Esophagus squamous epithelium (tissue), 4 donors: ENCODE measurements around the gene ASL.
"Not testable (repeated sequence)": the region's sequence is repeated elsewhere in the genome, so short reads cannot be mapped to it uniquely, and the experiment has no call there.

ENCODE experiments used
- CTCF ChIP-seq, 6 experiments: fragments of 450-650 bp in 4 of 6; fragments of 200-600 bp in 2 of 6; sonication (generic) in 2 of 6; IDR thresholded peaks; one replicate each; pipeline ENCODE4 v1.5.1; 2016 to 2019; ENCODE audit warnings: antibody characterized with exemption in 6 of 6, mild to moderate bottlenecking in 4 of 6, moderate library complexity in 4 of 6
- POLR2A ChIP-seq, 4 donors: fragments of 450-650 bp; IDR thresholded peaks; one replicate each; pipeline ENCODE4 v1.6.1; 2017; ENCODE audit warnings: antibody characterized with exemption in 4 of 4, mild to moderate bottlenecking in 4 of 4, moderate library complexity in 3 of 4

GRCh38 chr7:66116680-66117420, 41.2 kb downstream of the ASL start:
- TF ChIP-seq POLR2A, CTCF (IDR thresholded peaks at IDR 0.05): not testable (repeated sequence)
